IMR-90 (cell line): Measurements from ENCODE around the gene HTT. TPM values are rescaled to one million over a fixed set of nuclear protein-coding genes. Genes with fewer than 3 reads are reported as not detected.

Experiments
- ATAC-seq: fragments of 200-7000 bp; cut with Tn5 transposase; 2 replicates; pipeline ENCODE4 v1.9.1; 2020; ENCODE audit warnings: low read depth, mild to moderate bottlenecking, moderate library complexity
- BruUV-seq: library from RNA; stranded (reverse); fragments of 400-500 nt; replicated peaks from 2 replicates; lab custom pipeline; 2021; lab: Mats Ljungman, UMichigan
- CTCF ChIA-PET: fragments of 300-600 bp; formaldehyde crosslinking; extraction: SDS; loops from one replicate; lab custom pipeline; 2021; ENCODE audit warnings: antibody characterized with exemption; lab: Yijun Ruan, JAX
- POLR2A ChIA-PET: fragments of 300-600 bp; sonication (Branson Sonifier 250); formaldehyde crosslinking; loops from one replicate; lab custom pipeline; 2022; ENCODE audit warnings: antibody characterized with exemption; ENCODE audit not compliant: unreplicated experiment; lab: Charles Lee
- DNase-seq: peaks from one replicate; pipeline ENCODE4 v3.0.0; 2013
- H2AFZ ChIP-seq: replicated peaks from 2 replicates; pipeline ENCODE3; 2013; ENCODE audit warnings: low read length, mild to moderate bottlenecking; ENCODE audit not compliant: poor library complexity
- H2AK5ac ChIP-seq: 2 replicates; pipeline ENCODE4 v1.6.1; 2013; ENCODE audit warnings: low read depth, low read length, inconsistent platforms
- H2AK9ac ChIP-seq: replicated peaks from 2 replicates; pipeline ENCODE3; 2013; ENCODE audit warnings: mild to moderate bottlenecking, low read depth, low read length, moderate library complexity; ENCODE audit not compliant: poor library complexity
- H2BK120ac ChIP-seq: 2 replicates; pipeline ENCODE4 v1.6.1; 2013; ENCODE audit warnings: low read depth, low read length, inconsistent platforms
- H2BK15ac ChIP-seq: 3 replicates; pipeline ENCODE4 v1.6.1; 2013; ENCODE audit warnings: low read depth, low read length, inconsistent platforms
- H2BK20ac ChIP-seq: 2 replicates; pipeline ENCODE4 v1.6.1; 2013; ENCODE audit warnings: low read depth, mild to moderate bottlenecking, inconsistent platforms, low read length, moderate library complexity
- H2BK5ac ChIP-seq: 2 replicates; pipeline ENCODE4 v1.6.1; 2013; ENCODE audit warnings: mild to moderate bottlenecking, low read depth, low read length, inconsistent platforms; ENCODE audit not compliant: poor library complexity, severe bottlenecking
- H3K14ac ChIP-seq: replicated peaks from 2 replicates; pipeline ENCODE4 v1.6.1; 2013; ENCODE audit warnings: low read depth, low read length, inconsistent platforms
- H3K18ac ChIP-seq: 2 replicates; pipeline ENCODE4 v1.6.1; 2013; ENCODE audit warnings: low read depth, low read length, control low read depth
- H3K23ac ChIP-seq: 2 replicates; pipeline ENCODE4 v1.6.1; 2013; ENCODE audit warnings: low read depth, low read length, inconsistent platforms
- H3K27ac ChIP-seq: 2 replicates; pipeline ENCODE4 v1.5.1; 2013; ENCODE audit warnings: mild to moderate bottlenecking, control low read depth, low read length; ENCODE audit not compliant: insufficient read depth
- H3K27me3 ChIP-seq: 2 replicates; pipeline ENCODE4 v1.6.1; 2013; ENCODE audit warnings: low read length; ENCODE audit not compliant: control insufficient read depth, insufficient read depth
- H3K36me3 ChIP-seq: 2 replicates; pipeline ENCODE4 v1.6.1; 2013; ENCODE audit warnings: low read length, mixed read lengths; ENCODE audit not compliant: control insufficient read depth, insufficient read depth
- H3K4ac ChIP-seq: 2 replicates; pipeline ENCODE4 v1.6.1; 2013; ENCODE audit warnings: low read depth, low read length, inconsistent platforms
- H3K4me1 ChIP-seq: 2 replicates; pipeline ENCODE4 v1.6.1; 2013; ENCODE audit warnings: low read length, mixed read lengths; ENCODE audit not compliant: control insufficient read depth, insufficient read depth
- H3K4me2 ChIP-seq: 2 replicates; pipeline ENCODE4 v1.6.1; 2013; ENCODE audit warnings: low read depth, mild to moderate bottlenecking, control low read depth, low read length, moderate library complexity
- H3K4me3 ChIP-seq: 2 replicates; pipeline ENCODE4 v1.5.1; 2013; ENCODE audit warnings: low read depth, mild to moderate bottlenecking, control low read depth, low read length, moderate library complexity; ENCODE audit not compliant: insufficient read depth
- H3K56ac ChIP-seq: 2 replicates; pipeline ENCODE4 v1.6.1; 2013; ENCODE audit warnings: low read length, inconsistent platforms; ENCODE audit not compliant: insufficient read depth; ENCODE audit errors: extremely low read depth
- H3K79me1 ChIP-seq, 2 experiments: 2 replicates each; pipeline ENCODE4 v1.6.1; 2013; ENCODE audit warnings: low read length in 2 of 2, inconsistent platforms in 1 of 2, low read depth in 1 of 2
- H3K9ac ChIP-seq: 2 replicates; pipeline ENCODE4 v1.6.1; 2013; ENCODE audit warnings: low read depth, low read length, control low read depth
- H3K9me1 ChIP-seq: 2 replicates; pipeline ENCODE4 v1.6.1; 2013; ENCODE audit warnings: low read length, inconsistent platforms; ENCODE audit not compliant: insufficient read depth
- H3K9me3 ChIP-seq: 2 replicates; pipeline ENCODE4 v1.6.1; 2013; ENCODE audit warnings: low read length; ENCODE audit not compliant: control insufficient read depth, insufficient read depth
- H4K20me1 ChIP-seq: 2 replicates; pipeline ENCODE4 v1.6.1; 2013; ENCODE audit warnings: low read length, inconsistent platforms; ENCODE audit not compliant: insufficient read depth
- H4K5ac ChIP-seq: 2 replicates; pipeline ENCODE4 v1.6.1; 2013; ENCODE audit warnings: mild to moderate bottlenecking, low read depth, low read length, control low read depth
- H4K8ac ChIP-seq, 2 experiments: 2 replicates each; pipeline ENCODE4 v1.6.1; 2013; ENCODE audit warnings: low read depth in 2 of 2, low read length in 2 of 2, control low read depth in 1 of 2, inconsistent platforms in 1 of 2
- H4K91ac ChIP-seq: 2 replicates; pipeline ENCODE4 v1.6.1; 2013; ENCODE audit warnings: low read depth, low read length, inconsistent platforms; ENCODE audit not compliant: insufficient read depth
- MAFK ChIP-seq: IDR thresholded peaks from 2 replicates; pipeline ENCODE4 v1.6.1; 2012; ENCODE audit warnings: low read depth, low read length, improper control_type of control experiment
- RAD21 ChIP-seq: IDR thresholded peaks from 2 replicates; pipeline ENCODE4 v1.6.1; 2012; ENCODE audit warnings: low read length, improper control_type of control experiment
- WGBS, 2 experiments: methylation state at CpG; one replicate each; pipeline versions ENCODE4 v1.1.5 to v1.1.7; 2013; ENCODE audit warnings: missing lambda C conversion rate in 2 of 2; ENCODE audit not compliant: insufficient read length in 1 of 2; ENCODE audit errors: extremely low coverage in 2 of 2; 5-methylcytosine and 5-hydroxymethylcytosine counted together
- dilution Hi-C: fragments of 300-500 bp; cut with HindIII; formaldehyde crosslinking; loops from one replicate; pipeline ENCODE4 v1.14.3; 2018; ENCODE audit warnings: low sequenced_read_pairs; ENCODE audit not compliant: unreplicated experiment
- in situ Hi-C: fragments of 300-500 bp; cut with MboI; formaldehyde crosslinking; loops from 3 replicates; pipeline ENCODE4 v1.14.3; 2019; ENCODE audit warnings: low sequenced_read_pairs, inconsistent platforms, mixed read lengths
- intact Hi-C: fragments of 100-400 bp; cut with micrococcal nuclease; formaldehyde crosslinking; loops from 2 replicates; pipeline ENCODE4 v1.10.0; 2022
- polyA plus RNA-seq, 3 experiments: library from polyadenylated mRNA; depleted of rRNA; stranded (reverse); fragments of >200 nt; gene quantifications; 2 replicates each; pipeline ENCODE4 v1.2.3, GENCODE V29; 2012; ENCODE audit warnings: low replicate concordance in 1 of 3
- total RNA-seq: library from RNA; depleted of rRNA; stranded (reverse); fragments of >200 nt; gene quantifications from 2 replicates; pipeline ENCODE4 v1.2.3, GENCODE V29; 2012

The HTT gene
- total and polyA plus RNA-seq, 2 of the 4 experiments (the other 2 are of a cell fraction): 11.6 to 14.3 TPM

DNA sequence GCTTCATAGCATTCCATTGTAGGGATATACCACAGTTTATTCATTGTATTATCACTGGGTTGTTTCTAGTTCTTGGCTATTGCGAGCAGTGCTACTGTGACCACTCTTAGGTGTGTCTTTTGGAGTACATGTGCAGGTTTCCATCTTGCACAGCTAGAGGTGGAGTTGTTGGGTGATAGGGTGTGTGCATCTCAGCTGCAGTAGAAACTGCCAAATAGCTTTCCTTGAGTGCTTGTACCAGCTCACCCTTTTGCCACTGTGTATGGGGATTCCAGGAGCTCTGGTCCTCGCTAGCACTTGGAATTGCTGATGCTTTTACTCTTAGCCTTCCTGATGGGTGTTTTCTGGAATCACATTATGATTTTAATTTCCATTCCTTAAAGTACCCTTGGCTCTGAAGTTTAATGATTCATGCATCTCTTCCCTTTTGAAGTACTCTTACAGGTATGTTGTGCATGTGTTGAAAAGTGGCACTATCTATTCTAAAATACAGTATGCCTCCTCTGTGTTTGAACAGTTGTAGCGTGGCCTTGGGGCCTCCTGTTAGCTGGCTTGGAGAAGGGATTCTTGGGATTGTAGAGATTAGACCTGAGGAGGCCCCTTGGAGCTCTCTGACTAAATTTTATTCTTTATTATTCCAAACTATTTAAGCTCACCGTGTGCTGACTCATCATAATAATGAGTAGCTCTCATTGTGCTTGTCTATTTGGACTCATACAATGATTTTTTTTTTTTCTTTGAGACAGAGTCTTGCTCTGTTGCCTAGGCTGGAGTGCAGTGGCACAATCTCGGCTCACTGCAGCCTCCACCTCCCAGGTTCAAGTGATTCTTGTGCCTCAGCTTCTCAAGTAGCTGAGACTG, 38.4 kb downstream of the HTT start:
- peaks cover 3% of the 10 kb centered on the region; the same call in 1 of the 2 replicates for H4K20me1 ChIP-seq
- no peak overlapping the region for H2BK5ac ChIP-seq
- TF ChIP-seq MAFK (peak; percentile 98), RAD21 (no peak)
- no peak overlapping the region for H2BK120ac ChIP-seq
- H3K4me2 ChIP-seq: no peak overlapping the region
- H4K5ac ChIP-seq: no peak overlapping the region
- DNase-seq: peak; percentile 49
- no peak overlapping the region for H2BK15ac ChIP-seq
- ChIA-PET CTCF (no interaction called here), POLR2A (no interaction called here)
- no peak overlapping the region for H3K27ac ChIP-seq
- no TSS peak for BruUV-seq
- H2AFZ ChIP-seq: no peak overlapping the region
- in situ Hi-C loops (no loop called here), intact Hi-C loops (no loop called here), dilution Hi-C loops (no loop called here)
- H3K23ac ChIP-seq: no peak overlapping the region
- H3K36me3 ChIP-seq: peaks cover 28% of the 10 kb centered on the region
- no peak overlapping the region for H3K18ac ChIP-seq
- ATAC-seq: no peak
- H3K4me3 ChIP-seq: no peak overlapping the region
- H3K9me1 ChIP-seq: peaks cover 11% of the 10 kb centered on the region
- H3K4me1 ChIP-seq: peaks cover 13% of the 10 kb centered on the region
- H3K56ac ChIP-seq: no peak overlapping the region
- H2AK5ac ChIP-seq: no peak overlapping the region
- no peak overlapping the region for H4K8ac ChIP-seq
- H2BK20ac ChIP-seq: no peak overlapping the region
- WGBS, 2 experiments: no CpG with 5 or more reads among the region's 5 CpGs
- no peak overlapping the region for H3K9ac ChIP-seq
- no peaks in the 10 kb centered on the region for H3K27me3 ChIP-seq
- H3K4ac ChIP-seq: no peak overlapping the region; the same call in 1 of the 2 replicates
- peaks cover 15 to 66% of the 10 kb centered on the region in 2 experiments for H3K79me1 ChIP-seq
- H3K14ac ChIP-seq: no peak overlapping the region
- no peak overlapping the region for H4K91ac ChIP-seq
- H2AK9ac ChIP-seq: no peak overlapping the region
- H3K9me3 ChIP-seq: no peaks in the 10 kb centered on the region
